B cell (primary cell): ENCODE data around the gene NUDT15.

Source experiments
- EZH2 ChIP-seq: IDR thresholded peaks from 2 replicates; pipeline ENCODE4 v1.6.1; 2012; ENCODE audit warnings: borderline replicate concordance, low read depth, mild to moderate bottlenecking, moderate library complexity, low read length; ENCODE audit not compliant: insufficient read depth, poor library complexity, severe bottlenecking
- TF ChIP-seq, protein P1 (sequence below): fragments of 200-600 bp; IDR thresholded peaks from one replicate; pipeline ENCODE4 v1.8.0; 2022; ENCODE audit warnings: antibody characterized with exemption, mild to moderate bottlenecking

DNA sequence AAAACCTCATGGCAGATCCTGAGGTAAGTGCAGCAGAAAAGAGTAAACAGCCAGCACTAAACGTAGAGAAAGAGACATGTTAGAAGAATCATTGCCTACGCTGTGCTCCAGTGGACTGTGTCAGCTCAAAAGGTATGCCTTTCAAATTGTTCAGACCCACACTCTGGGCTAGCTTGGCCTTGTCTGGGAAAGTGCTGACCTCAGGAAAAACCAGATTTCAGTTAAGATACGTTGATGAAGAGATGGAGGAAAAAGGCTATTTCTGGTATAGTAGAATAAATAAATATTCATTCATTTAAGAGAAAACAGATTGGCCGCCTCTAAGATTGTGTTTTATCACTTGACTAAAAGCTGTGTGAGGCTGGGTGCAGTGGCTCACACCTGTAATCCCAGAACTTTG is 26.8 kb upstream of the NUDT15 start:
- TF ChIP-seq, protein P1, sequence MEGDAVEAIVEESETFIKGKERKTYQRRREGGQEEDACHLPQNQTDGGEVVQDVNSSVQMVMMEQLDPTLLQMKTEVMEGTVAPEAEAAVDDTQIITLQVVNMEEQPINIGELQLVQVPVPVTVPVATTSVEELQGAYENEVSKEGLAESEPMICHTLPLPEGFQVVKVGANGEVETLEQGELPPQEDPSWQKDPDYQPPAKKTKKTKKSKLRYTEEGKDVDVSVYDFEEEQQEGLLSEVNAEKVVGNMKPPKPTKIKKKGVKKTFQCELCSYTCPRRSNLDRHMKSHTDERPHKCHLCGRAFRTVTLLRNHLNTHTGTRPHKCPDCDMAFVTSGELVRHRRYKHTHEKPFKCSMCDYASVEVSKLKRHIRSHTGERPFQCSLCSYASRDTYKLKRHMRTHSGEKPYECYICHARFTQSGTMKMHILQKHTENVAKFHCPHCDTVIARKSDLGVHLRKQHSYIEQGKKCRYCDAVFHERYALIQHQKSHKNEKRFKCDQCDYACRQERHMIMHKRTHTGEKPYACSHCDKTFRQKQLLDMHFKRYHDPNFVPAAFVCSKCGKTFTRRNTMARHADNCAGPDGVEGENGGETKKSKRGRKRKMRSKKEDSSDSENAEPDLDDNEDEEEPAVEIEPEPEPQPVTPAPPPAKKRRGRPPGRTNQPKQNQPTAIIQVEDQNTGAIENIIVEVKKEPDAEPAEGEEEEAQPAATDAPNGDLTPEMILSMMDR, result no peak
- TF ChIP-seq EZH2, result no peak
